Forelimb muscle (tissue), 1 donor: Measurements from ENCODE around the gene DIO1. TPM values are rescaled to one million over a fixed set of nuclear protein-coding genes. Genes with fewer than 3 reads are reported as not detected.

Experiments
- polyA plus RNA-seq: library from polyadenylated mRNA; unstranded; fragments of 120-200 nt; gene quantifications from one replicate; pipeline ENCODE4 v1.2.1, GENCODE V29; 2013; ENCODE audit not compliant: insufficient read length

The DIO1 gene
- polyA plus RNA-seq, 1 donor: 0.37 TPM

Other genes with a start within 250 kb of the DIO1 start
- 0.06 TPM for gene GLIS1, start 155.0 kb upstream of the DIO1 start, polyA plus RNA-seq
- gene NDC1, start 55.9 kb upstream of the DIO1 start, polyA plus RNA-seq: 9.3 TPM
- 13.8 TPM for gene YIPF1, start 4.4 kb upstream of the DIO1 start, polyA plus RNA-seq
- 22.2 TPM for gene IFT25, start 51.5 kb downstream of the DIO1 start, polyA plus RNA-seq
- gene LRRC42, start 52.2 kb downstream of the DIO1 start, polyA plus RNA-seq: 21.0 TPM
- gene LDLRAD1, start 124.0 kb downstream of the DIO1 start, polyA plus RNA-seq: not detected
- gene TMEM59, start 159.0 kb downstream of the DIO1 start, polyA plus RNA-seq: 137 TPM
- 5.4 TPM for gene TCEANC2, start 159.4 kb downstream of the DIO1 start, polyA plus RNA-seq